ENCODE results near the gene NUP50.
"Not testable (repeated sequence)": the region's sequence is repeated elsewhere in the genome, so short reads cannot be mapped to it uniquely, and the experiment has no call there.

NUP50 gene

GRCh38 chr22:45162531-45162930, 1.2 kb upstream of the NUP50 start:
- DNase-seq, result no peak

DNA sequence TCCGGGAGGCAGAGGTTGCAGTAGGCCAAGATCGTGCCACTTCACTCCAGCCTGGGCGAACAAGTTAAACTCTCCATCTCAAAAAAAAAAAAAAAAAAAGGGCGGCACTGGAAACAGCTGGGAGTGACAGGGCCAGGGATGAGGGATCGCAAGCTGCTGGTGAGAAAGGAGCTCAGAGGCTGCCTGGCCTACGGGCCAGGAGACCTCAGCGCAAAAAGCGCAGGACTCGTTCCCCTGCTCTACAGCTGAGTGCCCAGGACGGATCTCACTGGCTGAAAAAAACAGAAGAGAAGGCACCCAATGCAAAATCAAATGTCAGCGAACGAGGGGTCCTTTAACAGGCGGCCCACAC, 650 bp upstream of the NUP50 start:
- DNase-seq, result no peak

- DNase-seq, result no peak
Observed at GRCh38 chr22:45164270-45165088, 754 bp downstream of the NUP50 start.

GRCh38 chr22:45166932-45167331, 3.2 kb downstream of the NUP50 start:
- peak; percentile 76 to 81 for DNase-seq

- no peak for DNase-seq
Observed at GRCh38 chr22:45169591-45170466, 6.1 kb downstream of the NUP50 start.

GRCh38 chr22:45171830-45172229, 8.1 kb downstream of the NUP50 start:
- no peak for DNase-seq

- no peak for DNase-seq
Observed at GRCh38 chr22:45172881-45173585, 9.3 kb downstream of the NUP50 start.

DNA sequence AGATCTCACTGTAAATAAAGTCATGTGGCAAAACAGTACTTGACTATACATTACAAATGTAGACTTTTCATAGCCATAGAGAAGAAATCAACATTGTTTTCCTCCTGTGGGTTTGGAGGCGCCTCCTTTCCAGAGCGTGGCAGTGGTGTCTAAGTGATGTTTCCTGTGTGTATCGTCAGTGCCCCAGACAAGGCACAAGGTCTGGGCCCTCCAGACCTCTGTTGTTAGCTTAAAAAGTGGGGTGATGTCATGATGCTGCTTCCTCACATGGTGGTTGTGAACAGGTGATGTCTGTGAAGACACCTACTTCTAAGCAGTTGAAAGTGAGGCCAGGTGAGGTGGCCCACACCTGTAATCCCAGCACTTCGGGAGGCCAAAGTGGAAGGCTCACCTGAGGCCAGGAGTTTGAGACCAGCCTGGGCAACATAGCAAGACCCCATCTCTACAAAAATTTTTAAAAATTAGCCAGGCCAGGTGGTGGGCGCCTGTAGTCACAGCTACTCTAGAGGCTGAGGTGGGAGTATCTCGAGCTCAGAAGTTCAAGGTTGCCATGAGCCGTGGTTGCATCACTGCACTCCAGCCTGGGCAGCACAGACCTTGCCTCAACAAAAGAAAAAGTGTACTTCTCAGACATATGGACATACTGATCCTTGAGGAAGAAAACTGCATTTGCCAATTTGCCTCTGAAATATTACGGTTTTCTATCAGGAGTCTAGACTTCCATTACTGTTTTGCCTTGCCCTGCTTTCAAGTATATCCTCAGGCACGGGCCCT, 15.7 kb downstream of the NUP50 start:
- DNase-seq, result no peak

GRCh38 chr22:45180146-45180679, 16.5 kb downstream of the NUP50 start:
- no peak for DNase-seq

DNA sequence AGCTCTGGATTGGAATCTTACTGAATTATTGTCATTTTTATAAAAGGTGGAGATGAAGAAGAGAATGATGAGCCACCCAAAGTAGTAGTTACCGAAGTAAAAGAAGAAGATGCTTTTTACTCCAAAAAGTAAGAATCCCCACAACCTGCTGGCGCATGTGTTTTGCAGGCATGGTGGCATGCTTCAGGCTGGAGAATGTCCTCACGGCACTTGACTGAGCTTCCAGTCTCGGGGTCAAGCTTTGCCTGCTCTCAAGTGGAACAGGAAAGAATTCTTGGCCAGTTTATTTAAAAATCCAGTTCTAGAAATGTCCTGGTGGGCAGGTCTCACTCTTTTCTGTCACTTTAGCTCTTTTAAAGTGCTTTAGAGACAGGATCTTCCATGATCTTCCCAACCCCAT, 17.5 kb downstream of the NUP50 start:
- no peak for DNase-seq

DNA sequence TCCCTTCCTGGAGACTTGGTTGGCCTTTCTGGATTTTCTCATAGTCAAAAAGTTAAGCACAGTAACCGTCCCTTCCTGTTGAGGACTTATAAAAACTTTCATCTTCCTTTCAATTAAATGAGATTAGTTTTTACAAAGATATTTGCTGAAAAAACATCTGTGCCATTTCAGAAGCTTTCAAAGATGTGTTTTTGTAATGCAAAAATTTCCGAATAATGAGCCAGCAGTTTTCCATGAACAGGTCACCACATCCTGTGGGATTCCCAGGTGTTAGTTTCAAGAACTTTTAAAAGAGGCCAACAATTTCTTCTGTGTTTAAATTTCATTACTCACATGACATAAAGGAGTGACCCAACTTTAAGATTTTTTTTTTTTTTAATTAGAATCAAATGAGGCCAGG, 18.0 kb downstream of the NUP50 start:
- DNase-seq, result no peak

DNA sequence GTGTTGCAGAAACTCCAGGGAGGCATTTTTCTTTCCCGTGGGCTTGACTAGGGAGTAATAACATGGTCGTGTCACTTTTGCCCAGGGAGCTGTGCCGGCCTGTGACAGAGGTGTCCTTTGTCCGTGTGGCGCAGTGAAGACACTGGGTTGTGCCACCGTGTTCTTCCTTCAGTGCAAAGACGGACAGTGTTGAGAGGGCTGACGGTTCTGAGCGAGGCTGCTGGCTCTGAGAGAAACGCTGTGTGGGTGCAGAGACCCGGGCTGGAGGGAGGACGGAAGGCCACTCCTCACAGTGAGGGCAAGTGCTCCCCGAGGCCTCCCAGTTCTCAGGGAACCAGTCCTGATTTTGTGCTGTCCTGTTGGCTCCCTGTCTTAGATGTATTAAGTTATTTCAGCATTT, 20.2 kb downstream of the NUP50 start:
- no peak for DNase-seq

DNA sequence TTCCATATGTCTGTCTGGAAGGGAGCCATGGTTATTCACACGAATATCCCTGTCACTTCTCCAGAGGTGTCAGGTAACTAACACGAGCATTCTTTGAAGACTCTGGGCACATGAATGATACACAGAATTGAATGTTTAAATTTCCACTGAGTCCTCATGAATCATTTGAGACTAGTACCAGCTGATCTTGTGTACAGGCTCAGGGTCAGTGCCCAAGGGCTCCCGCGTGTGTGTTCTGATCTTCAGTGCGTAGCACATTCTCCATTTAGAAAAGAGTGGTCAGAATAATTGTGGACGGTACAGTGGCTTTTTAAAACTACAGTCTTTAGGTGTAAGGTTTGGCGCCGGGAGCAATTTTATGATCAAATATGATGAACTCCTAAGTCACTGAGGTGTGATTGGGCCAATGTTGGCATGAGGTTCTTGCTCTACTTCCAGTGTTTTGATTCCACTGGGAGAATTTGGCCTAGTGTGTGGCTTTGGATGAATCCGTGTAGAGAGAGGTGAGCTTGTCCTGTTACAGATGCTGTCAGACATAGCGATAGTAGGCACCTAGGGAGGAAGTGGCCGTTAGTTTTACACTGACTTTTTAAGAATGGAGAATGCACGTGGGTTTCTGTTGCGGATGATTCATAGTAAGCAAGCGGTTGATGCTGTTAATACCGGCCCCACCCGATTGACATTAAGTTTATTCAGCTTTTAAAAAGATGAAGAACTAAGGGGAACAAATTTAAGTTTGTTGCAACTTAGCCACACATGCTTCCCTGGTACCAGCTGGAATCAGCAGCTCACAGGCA, 22.2 kb downstream of the NUP50 start:
- no peak for DNase-seq

GRCh38 chr22:45187891-45188290, 24.2 kb downstream of the NUP50 start:
- no peak for DNase-seq

- DNase-seq, result no peak
Observed at GRCh38 chr22:45188779-45189178, 25.1 kb downstream of the NUP50 start.

GRCh38 chr22:45190202-45190872, 26.6 kb downstream of the NUP50 start:
- DNase-seq, result no peak

DNA sequence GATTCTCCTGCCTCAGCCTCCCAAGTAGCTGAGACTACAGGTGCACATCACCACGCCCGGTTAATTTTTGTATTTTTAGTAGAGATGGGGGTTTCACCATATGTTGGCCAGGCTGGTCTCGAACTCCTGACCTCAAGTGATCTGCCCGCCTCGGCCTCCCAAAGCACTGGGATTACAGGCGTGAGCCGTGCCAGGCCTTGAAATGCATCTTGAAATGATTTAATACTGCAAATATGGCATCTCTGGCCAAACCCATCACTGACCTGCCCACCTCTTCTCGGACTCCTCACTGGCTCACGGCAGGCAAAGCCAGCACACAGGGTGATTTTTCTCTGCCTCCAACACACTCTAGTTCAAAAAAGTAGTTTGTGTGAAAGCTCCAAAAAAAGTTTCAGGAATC, 28.0 kb downstream of the NUP50 start:
- DNase-seq, result not testable (repeated sequence)

DNA sequence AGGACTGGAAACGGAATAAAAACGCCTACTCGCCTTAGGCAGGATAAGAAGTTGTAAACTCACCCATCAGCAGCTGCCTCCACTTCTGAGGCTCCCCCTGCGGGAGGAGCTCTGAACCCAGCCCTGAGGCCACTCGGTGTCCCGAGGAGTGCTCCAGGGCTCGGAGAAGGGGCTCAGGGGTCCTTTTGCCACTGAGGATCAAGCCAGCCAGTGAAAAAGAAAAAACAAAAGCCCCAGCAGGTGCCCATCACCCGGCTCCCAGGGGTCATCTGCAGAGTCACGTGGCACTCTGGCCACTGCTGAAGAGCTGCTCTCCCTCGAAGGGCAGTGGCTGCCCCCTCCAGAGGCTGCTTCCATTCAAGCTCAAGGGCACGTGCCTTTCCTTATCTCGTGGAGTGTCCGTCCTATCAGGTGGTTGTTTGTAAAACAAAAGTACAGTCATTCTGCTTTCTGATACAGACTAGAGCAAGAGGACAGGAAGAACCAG, 29.0 kb downstream of the NUP50 start:
- no peak for DNase-seq

GRCh38 chr22:45194686-45195085, 31.0 kb downstream of the NUP50 start:
- DNase-seq, result no peak

DNA sequence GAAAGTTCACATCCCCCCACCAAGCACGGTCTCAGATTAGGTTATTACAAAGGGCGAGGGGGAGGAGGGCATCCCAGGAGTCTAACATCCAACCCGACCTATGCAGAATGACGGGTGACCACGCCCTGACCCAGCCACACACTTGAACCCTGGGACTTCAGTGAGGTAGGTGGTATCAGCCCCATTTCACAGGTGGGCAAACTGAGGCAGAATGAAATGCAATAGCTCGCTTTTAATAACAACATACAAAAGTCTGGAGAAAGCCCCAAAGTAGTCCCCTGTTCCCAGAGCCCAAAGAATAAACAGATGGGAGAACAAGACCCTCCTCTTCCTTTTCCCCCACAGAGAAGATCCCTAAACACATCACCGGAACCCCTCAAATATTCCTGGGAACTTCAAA, 31.9 kb downstream of the NUP50 start:
- no peak for DNase-seq

GRCh38 chr22:45196308-45196707, 32.6 kb downstream of the NUP50 start:
- DNase-seq, result no peak
